Activated T-helper 1 cell treated with Interleukin-2 at 50 U/mL for 16 hours (primary cell): Measurements from ENCODE around the gene KDM4C.

Source experiments
- DNase-seq: peaks from one replicate; pipeline ENCODE4 v3.0.0-alpha.2; 2020; ENCODE audit warnings: low read depth

The KDM4C gene

GRCh38 chr9:7143645-7144200, 385.9 kb downstream of the KDM4C start:
- no peak for DNase-seq

- no peak for DNase-seq
Measured at GRCh38 chr9:7144265-7145046, 386.7 kb downstream of the KDM4C start.

- DNase-seq = no peak
Measured at GRCh38 chr9:7145361-7146069, 387.7 kb downstream of the KDM4C start.

- DNase-seq = no peak
Measured at GRCh38 chr9:7146582-7146981, 388.8 kb downstream of the KDM4C start.

GRCh38 chr9:7147121-7148090, 389.6 kb downstream of the KDM4C start:
- no peak for DNase-seq

- no peak for DNase-seq
Measured at GRCh38 chr9:7148243-7148765, 390.5 kb downstream of the KDM4C start.

GRCh38 chr9:7149258-7149657, 391.5 kb downstream of the KDM4C start:
- DNase-seq = no peak

- no peak for DNase-seq
Measured at GRCh38 chr9:7150153-7150890, 392.5 kb downstream of the KDM4C start.

- no peak for DNase-seq
Measured at GRCh38 chr9:7153134-7153533, 395.4 kb downstream of the KDM4C start.

- DNase-seq = no peak
Measured at GRCh38 chr9:7153566-7153965, 395.8 kb downstream of the KDM4C start.

- DNase-seq = no peak
Measured at GRCh38 chr9:7154003-7154619, 396.3 kb downstream of the KDM4C start.

- no peak for DNase-seq
Measured at GRCh38 chr9:7154650-7155049, 396.9 kb downstream of the KDM4C start.

GRCh38 chr9:7161469-7161868, 403.7 kb downstream of the KDM4C start:
- DNase-seq = no peak

- DNase-seq = no peak
Measured at GRCh38 chr9:7163932-7164331, 406.2 kb downstream of the KDM4C start.

GRCh38 chr9:7164440-7165330, 406.9 kb downstream of the KDM4C start:
- DNase-seq = no peak

- DNase-seq = no peak
Measured at GRCh38 chr9:7165331-7165975, 407.7 kb downstream of the KDM4C start.

- no peak for DNase-seq
Measured at GRCh38 chr9:7166074-7166473, 408.3 kb downstream of the KDM4C start.

GRCh38 chr9:7169717-7170389, 412.1 kb downstream of the KDM4C start:
- DNase-seq = no peak
